ENCODE data around the gene OCSTAMP. TPM values are rescaled to one million over a fixed set of nuclear protein-coding genes. Genes with fewer than 3 reads are reported as not detected.

OCSTAMP gene
- not detected for polyA plus RNA-seq (2013, experiment 1 of 2; ENCODE audit: insufficient read length)
- not detected for polyA plus RNA-seq (2013, experiment 2 of 2; ENCODE audit: insufficient read length)

GRCh38 chr20:46550461-46550860, at the start of gene OCSTAMP:
Gene OCSTAMP (minus strand): TSS chr20:46550654. CDS start chr20:46550560, 94 bp downstream.
- no peak for DNase-seq

- no peak for DNase-seq
These were observed 49.0 kb upstream of the OCSTAMP start for GRCh38 chr20:46599227-46599987.

DNA sequence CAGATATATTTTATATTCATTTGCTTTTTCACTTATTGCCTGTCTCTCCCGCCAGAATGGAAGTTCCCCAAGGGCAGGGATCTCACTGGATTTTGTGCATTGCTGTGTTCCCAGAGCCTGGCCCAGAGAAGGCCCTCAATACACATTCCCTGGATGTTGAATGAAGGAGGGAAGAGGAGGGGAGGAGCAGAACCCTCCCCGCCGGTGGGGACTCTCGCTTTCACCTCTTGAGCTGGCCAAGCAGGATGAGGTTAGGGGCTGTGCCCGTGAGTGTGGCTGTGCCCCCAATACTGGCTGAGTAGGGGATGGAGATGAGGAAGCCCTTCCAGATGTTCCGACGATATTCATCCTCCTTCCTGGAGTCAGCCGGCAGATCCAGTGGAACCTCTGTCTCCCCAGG, 45.5 kb upstream of the OCSTAMP start:
- no peak for DNase-seq

DNA sequence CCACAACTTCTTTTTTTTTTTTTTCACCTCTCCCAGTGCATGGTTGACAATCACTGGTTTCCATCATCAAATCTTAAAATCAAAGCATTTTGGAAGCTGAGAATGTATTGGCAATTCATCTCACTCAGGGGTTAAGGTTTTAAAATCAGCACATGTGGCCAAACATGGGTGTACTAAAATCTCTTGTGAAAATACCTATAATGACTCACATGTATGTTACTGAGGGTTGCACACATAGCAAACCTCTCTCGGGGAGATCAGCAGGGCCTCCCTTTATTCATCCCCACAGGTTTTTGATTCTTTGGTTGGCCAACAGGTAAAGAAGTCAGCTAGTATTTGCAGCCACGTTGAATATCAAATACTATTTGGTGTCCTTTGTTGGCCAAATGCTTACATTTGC, 44.3 kb upstream of the OCSTAMP start:
- DNase-seq = no peak

- DNase-seq = no peak
These were observed 42.3 kb upstream of the OCSTAMP start for GRCh38 chr20:46592580-46593362.

- DNase-seq = no peak
These were observed 40.0 kb upstream of the OCSTAMP start for GRCh38 chr20:46590443-46590842.

DNA sequence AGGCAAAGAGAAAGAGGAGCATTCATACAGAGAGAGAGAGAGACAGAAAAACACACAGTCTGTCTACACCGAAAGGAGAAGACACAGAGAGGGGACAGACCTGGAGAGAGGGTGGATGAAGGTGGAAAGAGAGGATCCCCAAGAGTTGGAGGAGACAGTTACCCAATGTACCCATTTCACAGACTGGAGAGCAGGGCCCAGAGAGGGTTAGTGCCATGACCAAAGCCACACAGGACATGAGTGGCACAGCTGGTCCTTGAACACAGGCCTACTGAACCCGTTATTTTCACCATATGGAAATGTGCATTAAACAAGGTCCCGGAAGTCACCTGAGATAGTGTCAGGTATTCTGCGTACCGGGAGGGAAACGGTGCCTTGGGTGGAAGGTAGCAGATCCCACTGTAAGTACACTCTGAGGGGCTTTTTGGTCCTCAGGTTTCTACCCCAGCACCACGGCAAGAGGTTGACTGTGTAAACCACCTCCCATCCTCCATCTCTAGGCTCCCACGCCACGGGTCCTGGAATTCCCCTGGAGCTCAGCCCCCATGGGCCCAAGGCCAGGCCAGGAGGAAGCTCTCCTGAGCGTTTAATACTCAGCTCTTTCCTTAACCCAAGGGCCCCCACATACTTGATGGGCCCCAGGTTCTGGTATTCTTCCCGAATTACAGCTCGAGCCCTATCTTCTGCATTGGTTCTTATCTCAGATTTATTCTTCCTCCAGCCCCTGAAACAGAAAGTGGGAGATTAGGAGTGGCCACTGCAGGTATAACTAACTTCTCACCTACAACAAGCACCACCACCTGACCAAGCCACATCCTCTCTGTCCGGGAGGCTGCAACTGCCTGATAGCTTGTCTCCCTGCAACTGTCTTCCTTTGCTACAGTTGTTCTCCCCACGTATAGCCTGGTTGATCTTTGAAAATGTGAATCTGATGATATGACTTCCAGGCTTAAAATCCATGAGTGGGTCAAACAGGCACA, 38.4 kb upstream of the OCSTAMP start:
- no peak for DNase-seq

- DNase-seq = no peak
These were observed 37.5 kb upstream of the OCSTAMP start for GRCh38 chr20:46587986-46588385.

DNA sequence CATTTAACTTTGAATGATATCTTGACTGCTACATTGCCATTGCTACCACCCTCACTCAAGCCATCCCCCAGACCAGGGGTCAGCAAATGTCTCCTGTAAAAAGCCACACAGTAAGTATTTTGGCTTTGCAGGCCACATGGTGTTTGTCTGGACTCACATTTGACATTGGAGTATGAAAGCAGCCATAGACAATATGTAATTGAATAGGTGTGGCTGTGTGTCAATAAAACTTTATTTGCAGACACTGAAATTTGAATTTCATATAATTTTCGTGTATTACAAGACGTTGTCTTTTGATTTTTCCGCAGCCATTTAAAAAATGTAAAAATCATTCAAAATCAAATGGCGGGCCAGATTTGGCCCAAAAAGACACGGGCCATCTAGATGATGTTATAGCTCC, 36.3 kb upstream of the OCSTAMP start:
- DNase-seq = no peak

GRCh38 chr20:46584508-46584907, 34.1 kb upstream of the OCSTAMP start:
- DNase-seq = no peak

- no peak for DNase-seq
These were observed 33.2 kb upstream of the OCSTAMP start for GRCh38 chr20:46583411-46584214.

DNA sequence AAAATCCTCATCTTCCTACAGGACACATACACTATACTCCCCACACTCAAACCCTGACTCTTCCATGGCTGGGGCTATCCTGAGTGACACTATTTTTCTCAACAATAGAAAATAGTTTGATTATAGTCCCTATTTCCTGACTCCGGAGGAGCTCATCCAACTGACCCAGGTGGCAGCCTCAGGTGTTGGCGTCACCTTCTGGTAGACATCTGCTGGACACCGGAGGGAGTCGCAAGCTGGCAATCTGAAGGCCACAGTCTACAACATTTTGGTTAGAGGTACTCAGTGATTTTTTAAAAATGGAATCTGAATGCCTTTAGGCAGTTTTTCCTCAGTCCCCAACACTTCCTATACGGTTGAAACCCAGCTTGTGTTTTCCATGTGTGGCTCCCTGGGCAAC, 32.2 kb upstream of the OCSTAMP start:
- no peak for DNase-seq

DNA sequence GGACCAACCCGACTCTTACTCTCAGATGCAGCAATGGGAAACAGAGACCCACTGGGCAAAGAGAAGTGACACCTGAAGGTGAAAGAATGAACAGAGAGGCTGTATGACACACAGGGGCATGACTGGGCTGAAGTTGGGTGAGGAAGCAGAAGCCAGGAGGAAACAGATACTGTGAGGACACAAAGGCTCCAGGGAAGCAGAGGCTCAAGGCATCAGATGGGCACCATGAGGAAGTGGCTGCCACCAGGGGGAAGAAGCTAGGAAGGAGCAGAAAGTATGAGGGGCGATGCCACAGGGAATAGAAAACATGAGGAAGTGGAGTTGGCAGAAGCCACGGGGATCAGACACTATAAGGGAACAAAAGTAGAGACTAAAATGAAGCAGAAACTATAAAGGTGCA, 30.9 kb upstream of the OCSTAMP start:
- no peak for DNase-seq

DNA sequence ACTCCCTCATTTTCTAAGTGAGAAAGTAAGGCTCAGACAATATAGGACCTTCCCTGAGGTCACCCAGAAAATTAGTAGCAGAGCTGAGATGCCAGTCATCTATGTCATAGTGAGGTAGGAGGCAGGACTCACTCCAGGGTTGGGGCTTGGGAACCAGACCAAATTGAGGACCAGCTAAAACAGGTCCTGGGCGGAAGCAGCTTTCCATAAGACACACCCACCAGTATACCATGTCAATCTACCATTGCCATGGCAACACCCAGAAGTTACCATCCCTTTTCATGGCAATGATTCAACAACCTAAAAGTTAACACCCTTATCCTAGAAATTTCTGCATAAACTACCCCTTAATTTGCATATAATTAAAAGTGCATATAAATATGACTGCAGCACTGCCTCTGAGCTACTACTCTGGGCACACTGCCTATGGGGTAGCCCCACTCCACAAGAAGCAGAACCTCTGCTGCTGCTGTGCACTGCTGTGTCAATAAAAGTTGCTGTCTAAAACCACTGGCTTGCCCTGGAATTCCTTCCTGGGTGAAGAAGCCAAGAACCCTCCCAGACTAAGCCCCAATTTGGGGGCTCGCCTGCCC, 30.3 kb upstream of the OCSTAMP start:
- DNase-seq = no peak

GRCh38 chr20:46578745-46579144, 28.3 kb upstream of the OCSTAMP start:
- no peak for DNase-seq

DNA sequence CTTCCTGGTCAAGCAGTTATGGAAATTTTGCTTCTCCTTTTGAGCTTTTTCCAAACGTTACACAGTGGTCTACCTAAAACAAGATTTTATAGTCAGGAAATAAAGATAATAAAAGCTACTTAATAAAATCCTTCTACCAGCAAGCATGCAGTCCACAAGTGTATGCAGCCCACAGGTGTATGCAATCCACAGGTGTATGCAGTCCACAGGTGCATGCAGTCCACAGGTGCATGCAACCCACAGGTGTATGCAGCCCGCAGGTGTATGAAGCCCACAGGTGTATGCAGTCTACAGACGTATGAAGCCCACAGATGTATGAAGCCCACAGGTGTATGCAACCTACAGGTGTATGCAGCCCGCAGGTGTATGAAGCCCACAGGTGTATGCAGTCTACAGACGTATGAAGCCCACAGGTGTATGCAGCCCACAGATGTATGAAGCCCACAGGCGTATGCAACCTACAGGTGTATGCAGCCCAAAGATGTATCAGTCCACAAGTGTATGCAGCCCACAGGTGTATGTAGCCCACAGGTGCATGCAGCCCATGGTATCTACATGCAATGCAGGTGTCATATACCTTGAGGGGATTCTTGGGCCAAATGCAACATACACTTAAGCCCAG, 26.4 kb upstream of the OCSTAMP start:
- DNase-seq = no peak

GRCh38 chr20:46575937-46576461, 25.5 kb upstream of the OCSTAMP start:
- DNase-seq = no peak

DNA sequence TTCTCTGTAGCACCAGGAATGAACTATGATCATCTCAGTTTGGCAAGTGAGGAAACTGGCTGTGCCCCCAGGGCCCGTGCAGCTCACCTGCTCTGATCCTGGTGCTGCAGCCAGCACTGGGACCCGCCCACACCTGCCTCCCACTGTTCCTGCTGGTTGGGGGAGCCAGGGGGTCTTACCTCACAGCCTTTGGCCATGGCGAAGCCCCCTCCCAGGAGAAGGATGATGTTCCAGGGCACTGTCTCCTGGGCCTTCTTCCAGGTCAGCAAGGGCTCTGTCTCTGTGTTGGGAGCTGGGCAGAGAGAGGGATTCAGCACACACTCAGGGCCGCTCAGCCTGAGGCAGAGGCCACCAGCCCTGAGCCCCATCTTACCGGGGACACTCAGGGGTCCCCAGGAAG, 24.9 kb upstream of the OCSTAMP start:
- DNase-seq = no peak

DNA sequence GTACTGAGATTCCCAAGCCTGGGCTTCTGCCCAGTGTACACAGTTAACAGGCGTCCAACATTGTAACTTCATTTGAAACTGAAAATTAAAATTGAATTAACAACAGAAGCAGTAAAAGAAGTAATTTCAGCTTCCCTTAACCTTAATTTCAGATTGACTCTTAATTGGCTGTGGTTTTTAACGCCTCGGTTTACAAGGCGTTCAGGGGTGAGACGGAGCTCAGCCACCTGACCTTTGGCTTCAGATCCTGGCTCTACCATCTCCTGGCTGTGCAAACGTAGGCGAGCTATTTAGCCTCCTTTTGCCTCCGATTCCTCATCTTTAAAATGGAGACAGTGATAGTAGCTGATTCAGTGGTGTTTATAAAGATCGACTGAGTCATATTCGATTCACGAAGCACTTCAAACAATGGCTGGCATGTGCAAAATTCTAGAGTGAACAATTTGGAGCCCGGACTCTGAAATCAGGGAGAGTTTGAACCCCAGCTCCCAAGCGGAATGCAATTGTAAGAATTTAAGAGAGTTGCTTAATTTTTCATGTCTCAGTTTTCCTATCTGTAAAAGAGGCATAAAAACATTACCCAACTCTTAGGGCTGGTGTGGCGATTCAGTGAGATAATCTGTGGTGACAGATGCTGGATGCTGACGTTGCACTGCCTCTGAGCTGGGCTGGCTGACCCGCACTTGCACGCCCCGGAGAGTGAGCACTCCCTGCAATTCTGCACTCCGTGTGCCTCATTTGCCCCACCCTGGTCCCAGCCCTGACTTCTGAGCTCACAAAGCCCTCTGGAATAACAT, 23.5 kb upstream of the OCSTAMP start:
- no peak for DNase-seq

- DNase-seq = no peak
These were observed 22.8 kb upstream of the OCSTAMP start for GRCh38 chr20:46573234-46573633.

All from fibroblast of skin of scalp (primary cell).